A549 (cell line): ENCODE data around the gene SLC31A1. TPM values are rescaled to one million over a fixed set of nuclear protein-coding genes. Genes with fewer than 3 reads are reported as not detected.

Experiments used
- ATAC-seq, 2 experiments: fragments of 200-7000 bp in 1 of 2; fragments of >200 bp in 1 of 2; cut with Nextera tagmentation in 1 of 2; cut with Tn5 transposase in 1 of 2; 3 replicates each; pipeline versions ENCODE4 v1.8.0 to v1.9.1; 2018 to 2020; ENCODE audit warnings: mild to moderate bottlenecking in 1 of 2, moderate library complexity in 1 of 2
- CTCF ChIA-PET: fragments of 300-600 bp; sonication (Branson Sonifier 250); formaldehyde crosslinking; extraction: SDS; loops from one replicate; lab custom pipeline; 2021; ENCODE audit warnings: antibody characterized with exemption, inconsistent platforms; lab: Yijun Ruan, JAX
- POLR2A ChIA-PET: fragments of 350-600 bp; formaldehyde crosslinking; extraction: SDS; loops from one replicate; lab custom pipeline; 2021; ENCODE audit warnings: antibody characterized with exemption, inconsistent platforms; lab: Yijun Ruan, JAX
- DNase-seq, 2 experiments: peaks; one replicate each; pipeline versions ENCODE4 v3.0.0 to v3.0.0-alpha.2; 2011 to 2016; ENCODE audit warnings: low read depth in 1 of 2, low spot score in 1 of 2
- FAIRE-seq: peaks from 2 replicates; lab custom pipeline; 2011; peaks lifted over from hg19 to GRCh38; lab: Jason Lieb, UNC
- H3K27ac ChIP-seq, 2 experiments: fragments of >200 bp; sonication (Bioruptor Twin); formaldehyde crosslinking; 3 replicates each; pipeline ENCODE4 v1.5.1; 2016 to 2017
- H3K4me1 ChIP-seq: fragments of >200 bp; sonication (Bioruptor Twin); formaldehyde crosslinking; 3 replicates; pipeline ENCODE4 v1.6.1; 2016
- H3K4me2 ChIP-seq: fragments of >200 bp; sonication (Bioruptor Twin); formaldehyde crosslinking; 3 replicates; pipeline ENCODE4 v1.6.1; 2016
- H3K4me3 ChIP-seq: fragments of >200 bp; sonication (Bioruptor Twin); formaldehyde crosslinking; 3 replicates; pipeline ENCODE4 v1.5.1; 2016
- H3K9me3 ChIP-seq: fragments of >200 bp; sonication (Bioruptor Twin); formaldehyde crosslinking; 3 replicates; pipeline ENCODE4 v1.6.1; 2016
- CBX8 ChIP-seq: fragments of 200-600 bp; sonication (generic); IDR thresholded peaks from 2 replicates; pipeline ENCODE4 v1.6.1; 2016
- EHF ChIP-seq: fragments of 250-450 bp; sonication (Bioruptor Pico); IDR thresholded peaks from 2 replicates; pipeline ENCODE4 v1.5.0; 2020; ENCODE audit warnings: mild to moderate bottlenecking
- EHMT2 ChIP-seq: fragments of 200-600 bp; sonication (generic); IDR thresholded peaks from 2 replicates; pipeline ENCODE4 v1.6.1; 2016; ENCODE audit warnings: antibody characterized with exemption, low read depth, mild to moderate bottlenecking, moderate library complexity
- EP300 ChIP-seq, 2 experiments: fragments of >200 bp; sonication (Bioruptor Twin); formaldehyde crosslinking; IDR thresholded peaks; 2 replicates in 1 of 2; 3 replicates in 1 of 2; pipeline ENCODE4 v1.6.1; 2016 to 2017
- ESRRA ChIP-seq: fragments of 150-350 bp; IDR thresholded peaks from 2 replicates; pipeline ENCODE4 v1.6.1; 2014; ENCODE audit warnings: mild to moderate bottlenecking, low read length, borderline replicate concordance
- FOSB ChIP-seq: fragments of 250-450 bp; sonication (Bioruptor Pico); IDR thresholded peaks from 2 replicates; pipeline ENCODE4 v1.5.0; 2020; ENCODE audit warnings: mild to moderate bottlenecking, moderate library complexity
- FOSL2 ChIP-seq, 2 experiments: fragments of 450-650 bp in 1 of 2; fragments of >200 bp in 1 of 2; sonication (Bioruptor Twin) in 1 of 2; formaldehyde crosslinking; IDR thresholded peaks; 2 replicates each; pipeline versions ENCODE4 v1.5.0 to v1.6.1; 2016 to 2020; ENCODE audit warnings: mild to moderate bottlenecking in 1 of 2, moderate library complexity in 1 of 2
- GATA3 ChIP-seq: IDR thresholded peaks from 2 replicates; pipeline ENCODE4 v1.6.1; 2012; ENCODE audit warnings: borderline replicate concordance
- KDM5A ChIP-seq: fragments of 200-600 bp; sonication (generic); IDR thresholded peaks from 2 replicates; pipeline ENCODE4 v1.6.1; 2016; ENCODE audit warnings: antibody characterized with exemption, mild to moderate bottlenecking
- MAFK ChIP-seq: fragments of 450-650 bp; IDR thresholded peaks from 2 replicates; pipeline ENCODE4 v1.6.1; 2014; ENCODE audit not compliant: partially characterized antibody
- MYC ChIP-seq: IDR thresholded peaks from 2 replicates; pipeline ENCODE4 v1.6.1; 2012; ENCODE audit warnings: mild to moderate bottlenecking, inconsistent platforms, low read length, improper control_type of control experiment, borderline replicate concordance
- NFE2L2 ChIP-seq: fragments of 150-350 bp; conservative IDR thresholded peaks from 2 replicates; pipeline ENCODE4 v1.6.1; 2014; ENCODE audit warnings: low read length
- NR3C1 ChIP-seq: fragments of >200 bp; sonication (Bioruptor Twin); formaldehyde crosslinking; IDR thresholded peaks from 3 replicates; pipeline ENCODE4 v1.6.1; 2017
- RAD21 ChIP-seq, 2 experiments: fragments of >200 bp in 1 of 2; sonication (Bioruptor Twin) in 1 of 2; formaldehyde crosslinking in 1 of 2; IDR thresholded peaks in 1 of 2; conservative IDR thresholded peaks in 1 of 2; 2 replicates in 1 of 2; 3 replicates in 1 of 2; pipeline ENCODE4 v1.6.1; 2012 to 2018; ENCODE audit warnings: inconsistent platforms in 1 of 2
- RARB ChIP-seq: fragments of 250-450 bp; sonication (Bioruptor Pico); IDR thresholded peaks from 2 replicates; pipeline ENCODE4 v1.8.0; 2021; ENCODE audit warnings: mild to moderate bottlenecking, moderate library complexity
- RCOR1 ChIP-seq: fragments of 150-350 bp; IDR thresholded peaks from 2 replicates; pipeline ENCODE4 v1.6.1; 2014; ENCODE audit warnings: antibody characterized with exemption, low read length, low read depth
- RFX5 ChIP-seq: fragments of 450-650 bp; IDR thresholded peaks from 2 replicates; pipeline ENCODE4 v1.7.1; 2014; ENCODE audit warnings: antibody characterized with exemption, mild to moderate bottlenecking, moderate library complexity
- RNF2 ChIP-seq: fragments of 200-600 bp; sonication (generic); IDR thresholded peaks from 2 replicates; pipeline ENCODE4 v1.6.1; 2016; ENCODE audit warnings: low read depth, mild to moderate bottlenecking, antibody characterized with exemption, moderate library complexity, borderline replicate concordance
- SMC3 ChIP-seq: fragments of >200 bp; sonication (Bioruptor Twin); formaldehyde crosslinking; IDR thresholded peaks from 3 replicates; pipeline ENCODE4 v1.6.1; 2018; ENCODE audit warnings: inconsistent platforms
- TFCP2L1 ChIP-seq: fragments of 250-450 bp; sonication (Bioruptor Pico); IDR thresholded peaks from 2 replicates; pipeline ENCODE4 v1.5.0; 2021; ENCODE audit warnings: mild to moderate bottlenecking
- TP53 ChIP-seq: fragments of 250-450 bp; sonication (Bioruptor Pico); IDR thresholded peaks from 2 replicates; pipeline ENCODE4 v1.5.0; 2021; ENCODE audit warnings: mild to moderate bottlenecking, moderate library complexity
- ZFP36 ChIP-seq: fragments of 450-650 bp; IDR thresholded peaks from 2 replicates; pipeline ENCODE4 v1.6.1; 2014; ENCODE audit warnings: borderline replicate concordance; ENCODE audit not compliant: partially characterized antibody
- ZNF302 ChIP-seq: fragments of 250-450 bp; sonication (Bioruptor Pico); IDR thresholded peaks from 2 replicates; pipeline ENCODE4 v1.9.0; 2021; ENCODE audit warnings: inconsistent platforms, mild to moderate bottlenecking, moderate library complexity
- ZSCAN20 ChIP-seq: fragments of 250-450 bp; sonication (Bioruptor Pico); IDR thresholded peaks from 2 replicates; pipeline ENCODE4 v1.8.0; 2022; ENCODE audit warnings: mild to moderate bottlenecking, moderate library complexity
- WGBS: methylation state at CpG from one replicate; pipeline ENCODE4 v1.1.6; 2017; ENCODE audit errors: missing lambda C conversion rate; 5-methylcytosine and 5-hydroxymethylcytosine counted together
- polyA plus RNA-seq, 4 experiments: library from polyadenylated mRNA; depleted of rRNA in 3 of 4; stranded (reverse); fragments of >200 nt; fragmentation: RNase III in 1 of 4; extraction: RNeasy Plus Mini Kit Qiagen cat#74134 plus additional on column Dnase treatment in 1 of 4; gene quantifications; 2 replicates in 3 of 4; 3 replicates in 1 of 4; pipeline ENCODE4 v1.2.3, GENCODE V29; 2011 to 2017
- TF ChIP-seq, protein P1 (sequence below): fragments of 150-350 bp; IDR thresholded peaks from 2 replicates; pipeline ENCODE4 v1.6.1; 2014; ENCODE audit warnings: low read depth, mild to moderate bottlenecking, low read length
- TF ChIP-seq, protein P2 (sequence below): fragments of 450-650 bp; IDR thresholded peaks from 2 replicates; pipeline ENCODE4 v1.6.1; 2014; ENCODE audit warnings: antibody characterized with exemption
- TF ChIP-seq, protein P3 (sequence below): fragments of >200 bp; sonication (Bioruptor Twin); formaldehyde crosslinking; IDR thresholded peaks from 2 replicates; pipeline ENCODE4 v1.6.1; 2016
- TF ChIP-seq, protein P4 (sequence below): fragments of >200 bp; sonication (Bioruptor Twin); formaldehyde crosslinking; IDR thresholded peaks from 3 replicates; pipeline ENCODE4 v1.5.1; 2016
- TF ChIP-seq, protein P5 (sequence below): IDR thresholded peaks from 2 replicates; pipeline ENCODE4 v1.6.1; 2012
- TF ChIP-seq, protein P6 (sequence below): fragments of 250-450 bp; sonication (Bioruptor Pico); IDR thresholded peaks from 2 replicates; pipeline ENCODE4 v1.5.0; 2020; ENCODE audit warnings: low read depth, mild to moderate bottlenecking, moderate library complexity

Gene SLC31A1
- polyA plus RNA-seq, 2 of the 4 experiments (the other 2 are of a cell fraction), result 24.2 to 27.9 TPM

DNA sequence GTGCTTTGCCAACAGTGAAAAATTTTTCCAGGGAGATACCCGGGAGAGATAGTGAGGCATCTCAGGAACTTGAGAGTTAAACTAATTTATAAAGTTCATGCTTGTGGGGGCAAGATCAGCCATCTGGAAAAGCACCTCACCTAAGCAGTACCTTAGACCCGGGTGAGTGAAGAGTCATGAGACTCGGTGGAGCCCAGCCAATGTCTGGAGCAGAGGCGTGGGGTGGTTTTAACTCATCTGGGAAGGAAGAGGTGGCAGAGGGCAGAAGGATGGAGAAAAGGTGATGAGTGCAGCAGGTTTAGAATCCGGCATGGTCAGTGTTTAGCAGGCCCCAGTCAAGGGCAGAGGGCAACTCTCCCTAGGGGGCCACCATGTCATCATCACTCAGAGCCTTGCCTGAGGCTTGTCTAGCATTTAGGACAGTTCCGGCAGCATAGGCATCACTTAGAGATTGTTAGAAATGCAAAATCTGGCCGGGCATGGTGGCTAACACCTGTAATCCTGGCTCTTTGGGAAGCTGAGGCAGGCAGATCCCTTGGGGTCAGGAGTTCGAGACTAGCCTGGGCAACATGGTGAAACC, 86.1 kb downstream of the SLC31A1 start:
- DNase-seq (no peak), FAIRE-seq (no peak)
- CTCF ChIA-PET, result interaction anchor here (1.0 to 6.7 kb wide), 7 partner anchors 12 to 351 kb away, joined by 3 to 52 read pairs (median 6); partner anchors contain the start of genes ALAD, CDC26 and WDR31

DNA sequence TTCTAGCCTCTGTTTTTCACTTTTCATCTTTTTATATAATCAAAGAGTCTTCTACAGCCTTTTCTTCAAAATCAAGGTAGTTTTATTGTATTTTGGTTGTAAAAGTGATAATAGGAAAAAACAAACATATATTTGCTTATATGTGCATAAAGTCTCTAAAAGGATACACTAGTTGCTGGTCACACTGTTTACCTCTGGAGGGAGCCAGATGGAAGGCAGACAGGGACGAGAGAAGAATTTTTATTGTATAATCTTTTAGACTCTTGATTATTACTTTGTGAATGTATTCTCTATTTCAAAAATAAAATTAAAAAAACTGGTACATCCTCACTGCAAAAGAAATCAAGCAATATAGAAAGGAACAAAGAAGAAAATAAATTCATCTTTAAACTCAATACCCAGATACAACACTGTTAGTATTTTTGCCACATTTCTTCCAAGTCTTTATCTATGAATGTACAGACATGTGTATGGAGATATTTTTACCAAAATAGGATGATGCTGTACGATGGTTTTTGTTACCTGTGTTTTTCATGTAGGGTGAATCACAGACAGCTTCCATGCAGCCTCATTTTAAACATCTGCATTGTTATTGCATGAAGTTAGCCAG, 88.0 kb downstream of the SLC31A1 start:
- H3K27ac ChIP-seq, result no peak overlapping the region
- WGBS, result 4% methylated on average over 2 of the region's 2 CpGs
- POLR2A ChIA-PET, result interaction anchor here (0.6 kb wide), 1 partner anchor 137 kb away, joined by 3 read pairs; no protein-coding TSS in a partner anchor
- peak; percentile 78; a peak in 4 of 6 replicates for ATAC-seq
- H3K4me3 ChIP-seq, result no peak overlapping the region
- H3K9me3 ChIP-seq, result no peaks in the 10 kb centered on the region
- no peak for FAIRE-seq
- peak; percentile 31 to 42 for DNase-seq
- CTCF ChIA-PET, result interaction anchor here (0.6 to 6.7 kb wide), 24 partner anchors 9 to 349 kb away, joined by 3 to 52 read pairs (median 4); partner anchors contain the start of genes ALAD, C9orf43, CDC26 and POLE3
- no peak overlapping the region for H3K4me2 ChIP-seq
- H3K4me1 ChIP-seq, result no peaks in the 10 kb centered on the region
- TF ChIP-seq, protein P1, sequence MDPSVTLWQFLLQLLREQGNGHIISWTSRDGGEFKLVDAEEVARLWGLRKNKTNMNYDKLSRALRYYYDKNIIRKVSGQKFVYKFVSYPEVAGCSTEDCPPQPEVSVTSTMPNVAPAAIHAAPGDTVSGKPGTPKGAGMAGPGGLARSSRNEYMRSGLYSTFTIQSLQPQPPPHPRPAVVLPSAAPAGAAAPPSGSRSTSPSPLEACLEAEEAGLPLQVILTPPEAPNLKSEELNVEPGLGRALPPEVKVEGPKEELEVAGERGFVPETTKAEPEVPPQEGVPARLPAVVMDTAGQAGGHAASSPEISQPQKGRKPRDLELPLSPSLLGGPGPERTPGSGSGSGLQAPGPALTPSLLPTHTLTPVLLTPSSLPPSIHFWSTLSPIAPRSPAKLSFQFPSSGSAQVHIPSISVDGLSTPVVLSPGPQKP, result no peak
- TF ChIP-seq CBX8 (no peak), RFX5 (no peak), TP53 (CRISPR knock-in tag) (no peak), TFCP2L1 (CRISPR knock-in tag) (no peak), NR3C1 (no peak), EHF (CRISPR knock-in tag) (no peak), EHMT2 (no peak), MYC (no peak), SMC3 (peak; percentile 61), KDM5A (no peak), RCOR1 (no peak), EP300 (IDR thresholded peaks at IDR 0.05) (no peak), GATA3 (no peak), RARB (CRISPR knock-in tag) (no peak), NFE2L2 (no peak), ESRRA (no peak), RAD21 (conservative IDR thresholded peaks at IDR 0.05 in 1 of 2, IDR thresholded peaks at IDR 0.05 in 1 of 2) (peak; percentile 74 to 83), ZNF302 (CRISPR knock-in tag) (no peak), MAFK (peak; percentile 65)
- TF ChIP-seq, protein P2, sequence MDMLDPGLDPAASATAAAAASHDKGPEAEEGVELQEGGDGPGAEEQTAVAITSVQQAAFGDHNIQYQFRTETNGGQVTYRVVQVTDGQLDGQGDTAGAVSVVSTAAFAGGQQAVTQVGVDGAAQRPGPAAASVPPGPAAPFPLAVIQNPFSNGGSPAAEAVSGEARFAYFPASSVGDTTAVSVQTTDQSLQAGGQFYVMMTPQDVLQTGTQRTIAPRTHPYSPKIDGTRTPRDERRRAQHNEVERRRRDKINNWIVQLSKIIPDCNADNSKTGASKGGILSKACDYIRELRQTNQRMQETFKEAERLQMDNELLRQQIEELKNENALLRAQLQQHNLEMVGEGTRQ, result no peak
- TF ChIP-seq, protein P3, sequence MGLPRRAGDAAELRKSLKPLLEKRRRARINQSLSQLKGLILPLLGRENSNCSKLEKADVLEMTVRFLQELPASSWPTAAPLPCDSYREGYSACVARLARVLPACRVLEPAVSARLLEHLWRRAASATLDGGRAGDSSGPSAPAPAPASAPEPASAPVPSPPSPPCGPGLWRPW, result no peak
- TF ChIP-seq, protein P4, sequence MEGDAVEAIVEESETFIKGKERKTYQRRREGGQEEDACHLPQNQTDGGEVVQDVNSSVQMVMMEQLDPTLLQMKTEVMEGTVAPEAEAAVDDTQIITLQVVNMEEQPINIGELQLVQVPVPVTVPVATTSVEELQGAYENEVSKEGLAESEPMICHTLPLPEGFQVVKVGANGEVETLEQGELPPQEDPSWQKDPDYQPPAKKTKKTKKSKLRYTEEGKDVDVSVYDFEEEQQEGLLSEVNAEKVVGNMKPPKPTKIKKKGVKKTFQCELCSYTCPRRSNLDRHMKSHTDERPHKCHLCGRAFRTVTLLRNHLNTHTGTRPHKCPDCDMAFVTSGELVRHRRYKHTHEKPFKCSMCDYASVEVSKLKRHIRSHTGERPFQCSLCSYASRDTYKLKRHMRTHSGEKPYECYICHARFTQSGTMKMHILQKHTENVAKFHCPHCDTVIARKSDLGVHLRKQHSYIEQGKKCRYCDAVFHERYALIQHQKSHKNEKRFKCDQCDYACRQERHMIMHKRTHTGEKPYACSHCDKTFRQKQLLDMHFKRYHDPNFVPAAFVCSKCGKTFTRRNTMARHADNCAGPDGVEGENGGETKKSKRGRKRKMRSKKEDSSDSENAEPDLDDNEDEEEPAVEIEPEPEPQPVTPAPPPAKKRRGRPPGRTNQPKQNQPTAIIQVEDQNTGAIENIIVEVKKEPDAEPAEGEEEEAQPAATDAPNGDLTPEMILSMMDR, result peak; percentile 81
- TF ChIP-seq, protein P5, sequence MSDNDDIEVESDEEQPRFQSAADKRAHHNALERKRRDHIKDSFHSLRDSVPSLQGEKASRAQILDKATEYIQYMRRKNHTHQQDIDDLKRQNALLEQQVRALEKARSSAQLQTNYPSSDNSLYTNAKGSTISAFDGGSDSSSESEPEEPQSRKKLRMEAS, result no peak
- TF ChIP-seq, protein P6, sequence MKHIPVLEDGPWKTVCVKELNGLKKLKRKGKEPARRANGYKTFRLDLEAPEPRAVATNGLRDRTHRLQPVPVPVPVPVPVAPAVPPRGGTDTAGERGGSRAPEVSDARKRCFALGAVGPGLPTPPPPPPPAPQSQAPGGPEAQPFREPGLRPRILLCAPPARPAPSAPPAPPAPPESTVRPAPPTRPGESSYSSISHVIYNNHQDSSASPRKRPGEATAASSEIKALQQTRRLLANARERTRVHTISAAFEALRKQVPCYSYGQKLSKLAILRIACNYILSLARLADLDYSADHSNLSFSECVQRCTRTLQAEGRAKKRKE (CRISPR knock-in tag), result no peak

More for the DNA sequence above, 86.1 kb downstream of the SLC31A1 start:
- Histone ChIP-seq H3K4me3 (no peak overlapping the region), H3K27ac (no peak overlapping the region), H3K9me3 (no peaks in the 10 kb centered on the region), H3K4me1 (no peaks in the 10 kb centered on the region), H3K4me2 (no peak overlapping the region)
- TF ChIP-seq, protein P3, result no peak
- TF ChIP-seq RNF2 (no peak), FOSL2 (IDR thresholded peaks at IDR 0.05) (no peak), FOSL2 (CRISPR knock-in tag; IDR thresholded peaks at IDR 0.05) (no peak), ZFP36 (no peak), EP300 (IDR thresholded peaks at IDR 0.05) (no peak), FOSB (CRISPR knock-in tag) (no peak), ZSCAN20 (CRISPR knock-in tag) (no peak)
- TF ChIP-seq, protein P5, result no peak
- TF ChIP-seq, protein P1, result no peak
- ATAC-seq, result no peak
- WGBS, result 60% methylated on average over 8 of the region's 8 CpGs
- POLR2A ChIA-PET, result no interaction called here
